ACHN (cell line): Measurements from ENCODE around the gene TMEM150C.
A peak's percentile ranks its signal among the peaks of the same experiment; 100 is the strongest.

Source experiments
- DNase-seq: peaks from one replicate; pipeline ENCODE4 v3.0.0-alpha.2; 2015
- in situ Hi-C: cut with HindIII; loops from 2 replicates; pipeline ENCODE4 v1.10.0; 2017; ENCODE audit warnings: low sequenced_read_pairs, low pct_ligation_motif_present, low pct_unique_long_range_greater_than_20kb

Gene TMEM150C

GRCh38 chr4:82561786-82562563 lies at the start of gene TMEM150C:
TSS of gene TMEM150C (minus strand) at chr4:82561988. CDS start at chr4:82504657, 57,331 bp downstream.
- DNase-seq = peak; percentile 8
- in situ Hi-C loops = no loop called here

- in situ Hi-C loops = no loop called here
- no peak for DNase-seq
Measured at GRCh38 chr4:82611527-82611926, 49.7 kb upstream of the TMEM150C start.

- in situ Hi-C loops = no loop called here
- no peak for DNase-seq
Measured at GRCh38 chr4:82610041-82610440, 48.3 kb upstream of the TMEM150C start.

GRCh38 chr4:82606622-82607021 lies 44.8 kb upstream of the TMEM150C start:
- no peak for DNase-seq
- in situ Hi-C loops = no loop called here

- in situ Hi-C loops = no loop called here
- no peak for DNase-seq
Measured at GRCh38 chr4:82604522-82604921, 42.7 kb upstream of the TMEM150C start.

GRCh38 chr4:82601242-82602015 lies 39.6 kb upstream of the TMEM150C start:
- DNase-seq = no peak
- in situ Hi-C loops = no loop called here

- no peak for DNase-seq
- in situ Hi-C loops = no loop called here
Measured at GRCh38 chr4:82599336-82599735, 37.5 kb upstream of the TMEM150C start.

GRCh38 chr4:82594456-82594855 lies 32.7 kb upstream of the TMEM150C start:
- DNase-seq = no peak
- in situ Hi-C loops = no loop called here

GRCh38 chr4:82593411-82593810 lies 31.6 kb upstream of the TMEM150C start:
- in situ Hi-C loops = no loop called here
- no peak for DNase-seq

GRCh38 chr4:82592639-82593038 lies 30.9 kb upstream of the TMEM150C start:
- in situ Hi-C loops = no loop called here
- DNase-seq = no peak

- in situ Hi-C loops = no loop called here
- DNase-seq = no peak
Measured at GRCh38 chr4:82591592-82591991, 29.8 kb upstream of the TMEM150C start.

- DNase-seq = no peak
- in situ Hi-C loops = no loop called here
Measured at GRCh38 chr4:82589756-82590155, 28.0 kb upstream of the TMEM150C start.

- in situ Hi-C loops = no loop called here
- no peak for DNase-seq
Measured at GRCh38 chr4:82588771-82589270, 27.0 kb upstream of the TMEM150C start.

GRCh38 chr4:82587826-82588540 lies 26.2 kb upstream of the TMEM150C start:
- in situ Hi-C loops = no loop called here
- DNase-seq = no peak

- in situ Hi-C loops = no loop called here
- no peak for DNase-seq
Measured at GRCh38 chr4:82585690-82586435, 24.1 kb upstream of the TMEM150C start.

GRCh38 chr4:82584931-82585330 lies 23.1 kb upstream of the TMEM150C start:
- in situ Hi-C loops = no loop called here
- no peak for DNase-seq

GRCh38 chr4:82583897-82584587 lies 22.3 kb upstream of the TMEM150C start:
- in situ Hi-C loops = no loop called here
- DNase-seq = no peak

- in situ Hi-C loops = no loop called here
- DNase-seq = no peak
Measured at GRCh38 chr4:82579932-82580331, 18.1 kb upstream of the TMEM150C start.
